ENCODE data around the gene CNPPD1. TPM values are rescaled to one million over a fixed set of nuclear protein-coding genes. Genes with fewer than 3 reads are reported as not detected.

CNPPD1 gene
- total RNA-seq, 1 donor from 2014 or later = 55.3 TPM

DNA sequence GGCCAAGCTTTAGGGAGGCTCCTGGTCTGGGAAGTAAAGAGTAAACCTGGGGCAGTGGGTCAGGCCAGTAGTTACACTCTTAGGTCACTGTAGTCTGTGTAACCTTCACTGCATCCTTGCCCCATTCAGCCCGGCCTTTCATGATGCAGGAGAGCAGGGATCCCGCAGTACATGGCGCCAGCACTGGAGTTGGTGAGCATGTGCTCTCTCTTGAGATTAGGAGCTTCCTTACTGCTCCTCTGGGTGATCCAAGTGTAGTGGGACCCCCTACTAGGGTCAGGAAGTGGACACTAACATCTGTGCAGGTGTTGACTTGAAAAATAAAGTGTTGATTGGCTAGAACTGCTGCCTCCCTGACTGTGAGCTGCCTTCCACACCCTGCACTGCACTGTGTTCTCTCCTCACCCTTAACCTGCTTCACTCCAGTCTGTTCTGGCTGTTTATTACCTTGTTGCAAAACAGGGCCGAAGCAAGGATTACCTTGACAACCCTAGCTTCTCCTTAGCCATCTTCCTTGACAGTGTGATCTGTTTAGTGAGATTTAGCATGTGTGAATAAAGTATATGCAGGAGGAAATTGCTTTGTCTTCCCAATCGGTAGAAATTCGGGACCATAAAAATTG lies 6.5 kb upstream of the CNPPD1 start:
- no peak for DNase-seq (ENCODE audit: low read depth)
- H3K27me3 ChIP-seq (ENCODE audit: control insufficient read depth, insufficient read depth, low read length) = no peaks in the 10 kb centered on the region
- peaks cover 2% of the 10 kb centered on the region for H3K36me3 ChIP-seq (ENCODE audit: control insufficient read depth, insufficient read depth, low read length)
- no peak overlapping the region for H3K4me3 ChIP-seq (ENCODE audit: low read depth, low read length)
- TF ChIP-seq, protein P1, sequence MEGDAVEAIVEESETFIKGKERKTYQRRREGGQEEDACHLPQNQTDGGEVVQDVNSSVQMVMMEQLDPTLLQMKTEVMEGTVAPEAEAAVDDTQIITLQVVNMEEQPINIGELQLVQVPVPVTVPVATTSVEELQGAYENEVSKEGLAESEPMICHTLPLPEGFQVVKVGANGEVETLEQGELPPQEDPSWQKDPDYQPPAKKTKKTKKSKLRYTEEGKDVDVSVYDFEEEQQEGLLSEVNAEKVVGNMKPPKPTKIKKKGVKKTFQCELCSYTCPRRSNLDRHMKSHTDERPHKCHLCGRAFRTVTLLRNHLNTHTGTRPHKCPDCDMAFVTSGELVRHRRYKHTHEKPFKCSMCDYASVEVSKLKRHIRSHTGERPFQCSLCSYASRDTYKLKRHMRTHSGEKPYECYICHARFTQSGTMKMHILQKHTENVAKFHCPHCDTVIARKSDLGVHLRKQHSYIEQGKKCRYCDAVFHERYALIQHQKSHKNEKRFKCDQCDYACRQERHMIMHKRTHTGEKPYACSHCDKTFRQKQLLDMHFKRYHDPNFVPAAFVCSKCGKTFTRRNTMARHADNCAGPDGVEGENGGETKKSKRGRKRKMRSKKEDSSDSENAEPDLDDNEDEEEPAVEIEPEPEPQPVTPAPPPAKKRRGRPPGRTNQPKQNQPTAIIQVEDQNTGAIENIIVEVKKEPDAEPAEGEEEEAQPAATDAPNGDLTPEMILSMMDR (IDR thresholded peaks at IDR 0.05; ENCODE audit: insufficient read depth, low read length, poor library complexity, severe bottlenecking) = no peak

DNA sequence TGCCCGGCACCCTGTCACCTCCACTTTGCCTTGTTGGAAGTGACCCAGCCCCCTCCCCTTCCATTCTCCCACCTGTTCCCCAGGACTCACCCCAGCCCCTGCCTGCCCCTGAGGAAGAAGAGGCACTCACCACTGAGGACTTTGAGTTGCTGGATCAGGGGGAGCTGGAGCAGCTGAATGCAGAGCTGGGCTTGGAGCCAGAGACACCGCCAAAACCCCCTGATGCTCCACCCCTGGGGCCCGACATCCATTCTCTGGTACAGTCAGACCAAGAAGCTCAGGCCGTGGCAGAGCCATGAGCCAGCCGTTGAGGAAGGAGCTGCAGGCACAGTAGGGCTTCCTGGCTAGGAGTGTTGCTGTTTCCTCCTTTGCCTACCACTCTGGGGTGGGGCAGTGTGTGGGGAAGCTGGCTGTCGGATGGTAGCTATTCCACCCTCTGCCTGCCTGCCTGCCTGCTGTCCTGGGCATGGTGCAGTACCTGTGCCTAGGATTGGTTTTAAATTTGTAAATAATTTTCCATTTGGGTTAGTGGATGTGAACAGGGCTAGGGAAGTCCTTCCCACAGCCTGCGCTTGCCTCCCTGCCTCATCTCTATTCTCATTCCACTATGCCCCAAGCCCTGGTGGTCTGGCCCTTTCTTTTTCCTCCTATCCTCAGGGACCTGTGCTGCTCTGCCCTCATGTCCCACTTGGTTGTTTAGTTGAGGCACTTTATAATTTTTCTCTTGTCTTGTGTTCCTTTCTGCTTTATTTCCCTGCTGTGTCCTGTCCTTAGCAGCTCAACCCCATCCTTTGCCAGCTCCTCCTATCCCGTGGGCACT lies 5.8 kb upstream of the CNPPD1 start:
- Histone ChIP-seq H3K36me3 (ENCODE audit: control insufficient read depth, insufficient read depth, low read length) (peaks cover 2% of the 10 kb centered on the region), H3K4me3 (ENCODE audit: low read depth, low read length) (no peak overlapping the region), H3K27me3 (ENCODE audit: control insufficient read depth, insufficient read depth, low read length) (no peaks in the 10 kb centered on the region)
- no peak for DNase-seq (ENCODE audit: low read depth)
- TF ChIP-seq, protein P1 (IDR thresholded peaks at IDR 0.05; ENCODE audit: insufficient read depth, low read length, poor library complexity, severe bottlenecking) = no peak

DNA sequence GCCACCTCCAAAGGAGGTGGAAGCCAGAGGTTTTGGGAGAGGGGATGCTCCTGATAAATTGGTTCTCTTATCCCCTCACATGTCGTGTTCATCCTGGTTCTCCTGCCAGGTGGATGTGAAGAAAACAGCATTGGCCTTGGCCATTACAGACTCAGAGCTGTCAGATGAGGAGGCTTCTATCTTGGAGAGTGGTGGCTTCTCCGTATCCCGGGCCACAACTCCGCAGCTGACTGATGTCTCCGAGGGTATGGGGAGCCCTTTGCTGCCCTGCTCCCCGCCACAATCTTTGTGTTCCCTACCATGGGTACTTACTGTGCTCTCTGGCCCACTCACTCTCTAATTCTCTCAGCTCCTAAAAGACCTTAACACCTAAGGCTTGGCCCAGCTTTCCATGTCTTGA lies 4.8 kb upstream of the CNPPD1 start:
- Histone ChIP-seq H3K27me3 (ENCODE audit: control insufficient read depth, insufficient read depth, low read length) (no peaks in the 10 kb centered on the region), H3K4me3 (ENCODE audit: low read depth, low read length) (no peak overlapping the region), H3K36me3 (ENCODE audit: control insufficient read depth, insufficient read depth, low read length) (peaks cover 2% of the 10 kb centered on the region)
- no peak for DNase-seq (ENCODE audit: low read depth)
- TF ChIP-seq, protein P1 (IDR thresholded peaks at IDR 0.05; ENCODE audit: insufficient read depth, low read length, poor library complexity, severe bottlenecking) = no peak

DNA sequence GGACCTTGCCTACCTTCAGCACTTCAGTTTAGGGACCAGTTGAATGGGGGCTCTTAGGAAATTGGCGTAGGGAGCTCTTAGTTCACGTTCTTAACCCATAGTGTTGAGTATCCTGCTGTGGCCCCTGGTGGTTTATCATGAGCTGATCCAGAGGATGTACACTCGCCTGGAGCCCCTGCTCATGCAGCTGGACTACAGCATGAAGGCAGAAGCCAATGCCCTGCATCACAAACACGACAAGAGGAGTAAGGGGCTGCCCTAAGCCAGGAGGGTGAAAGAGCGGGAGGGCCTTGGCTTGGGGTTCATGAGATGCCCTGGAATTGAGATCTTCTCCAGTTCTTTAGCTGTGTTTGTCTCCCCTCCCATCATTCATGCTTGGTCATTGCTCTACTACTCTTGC lies 4.2 kb upstream of the CNPPD1 start:
- Histone ChIP-seq H3K4me3 (ENCODE audit: low read depth, low read length) (no peak overlapping the region), H3K36me3 (ENCODE audit: control insufficient read depth, insufficient read depth, low read length) (peaks cover 2% of the 10 kb centered on the region), H3K27me3 (ENCODE audit: control insufficient read depth, insufficient read depth, low read length) (no peaks in the 10 kb centered on the region)
- TF ChIP-seq, protein P1 (IDR thresholded peaks at IDR 0.05; ENCODE audit: insufficient read depth, low read length, poor library complexity, severe bottlenecking) = no peak
- no peak for DNase-seq (ENCODE audit: low read depth)

DNA sequence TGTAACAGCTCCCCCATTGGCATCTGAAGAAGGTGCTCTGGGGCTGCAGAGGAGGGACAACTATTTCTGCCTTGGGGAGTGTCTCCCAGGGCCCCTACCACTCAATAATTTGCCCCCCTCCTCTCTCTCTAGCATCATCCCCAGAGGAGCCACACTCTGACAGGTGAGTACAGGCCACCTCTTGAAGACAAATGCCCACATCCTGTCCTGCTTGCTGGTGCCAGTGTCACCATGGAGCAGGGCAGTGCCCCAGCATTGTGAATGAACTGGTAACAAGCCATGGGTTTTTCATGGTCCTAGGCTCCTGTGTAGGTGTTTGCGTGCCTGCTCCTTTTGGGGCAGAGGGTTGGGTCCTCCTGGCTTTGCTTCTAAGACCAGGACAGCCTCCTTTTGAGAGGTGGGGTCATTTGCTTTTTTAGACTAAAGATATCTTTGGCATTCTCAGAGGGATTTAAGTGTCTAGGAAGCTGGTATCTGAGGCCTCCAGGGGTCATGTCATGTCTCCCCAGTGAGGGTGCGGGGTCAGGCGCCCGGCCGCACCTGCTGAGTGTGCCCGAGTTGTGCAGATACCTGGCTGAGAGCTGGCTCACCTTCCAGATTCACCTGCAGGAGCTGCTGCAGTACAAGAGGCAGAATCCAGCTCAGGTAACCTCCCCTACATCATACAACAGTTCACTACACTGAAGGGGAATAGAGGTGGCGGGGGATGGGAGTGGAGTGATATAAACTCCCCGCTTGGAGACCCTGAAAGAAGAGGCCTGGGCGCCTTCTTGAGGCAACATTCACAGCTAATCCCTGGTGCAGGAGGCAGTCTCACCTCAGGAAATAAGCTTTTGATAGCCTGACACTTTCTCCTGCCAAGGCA lies 3.1 kb upstream of the CNPPD1 start:
- DNase-seq (ENCODE audit: low read depth) = no peak
- H3K36me3 ChIP-seq (ENCODE audit: control insufficient read depth, insufficient read depth, low read length) = peaks cover 2% of the 10 kb centered on the region
- no peaks in the 10 kb centered on the region for H3K27me3 ChIP-seq (ENCODE audit: control insufficient read depth, insufficient read depth, low read length)
- no peak overlapping the region for H3K4me3 ChIP-seq (ENCODE audit: low read depth, low read length)
- TF ChIP-seq, protein P1 (IDR thresholded peaks at IDR 0.05; ENCODE audit: insufficient read depth, low read length, poor library complexity, severe bottlenecking) = no peak
